SK-N-SH (cell line): ENCODE data around the gene FDPS.

Experiments used
- CTCF ChIP-seq: fragments of 200-600 bp; sonication (generic); IDR thresholded peaks from 2 replicates; pipeline ENCODE4 v1.6.1; 2017; ENCODE audit warnings: antibody characterized with exemption, mild to moderate bottlenecking, moderate library complexity
- EP300 ChIP-seq, 2 experiments: IDR thresholded peaks; 2 replicates each; pipeline versions ENCODE4 v1.4.0 to v1.6.1; 2012; ENCODE audit warnings: borderline replicate concordance in 1 of 2, low read depth in 1 of 2, low read length in 1 of 2
- FOSL2 ChIP-seq: IDR thresholded peaks from 2 replicates; pipeline ENCODE4 v1.4.0; 2012; ENCODE audit warnings: low read depth, mild to moderate bottlenecking, moderate library complexity, borderline replicate concordance
- POLR2AphosphoS5 ChIP-seq: IDR thresholded peaks from 2 replicates; pipeline ENCODE4 v1.6.1; 2012; ENCODE audit warnings: low read depth, low read length
- REST ChIP-seq: IDR thresholded peaks from 2 replicates; pipeline ENCODE4 v1.6.1; 2012; ENCODE audit warnings: mild to moderate bottlenecking, low read depth, low read length, moderate library complexity
- RFX5 ChIP-seq: IDR thresholded peaks from 2 replicates; pipeline ENCODE4 v1.6.1; 2012; ENCODE audit warnings: mild to moderate bottlenecking, improper control_type of control experiment, low read length
- RXRA ChIP-seq: IDR thresholded peaks from 2 replicates; pipeline ENCODE4 v1.4.0; 2012; ENCODE audit warnings: low read depth, mild to moderate bottlenecking, borderline replicate concordance

GRCh38 chr1:155334962-155335361 is 26.3 kb downstream of the FDPS start:
- no peak for TF ChIP-seq FOSL2
- TF ChIP-seq CTCF = no peak
- TF ChIP-seq REST = no peak
- no peak for TF ChIP-seq POLR2AphosphoS5
- TF ChIP-seq EP300 (IDR thresholded peaks at IDR 0.05; ENCODE audit: borderline replicate concordance in 1 of 2, low read depth in 1 of 2, low read length in 1 of 2) = no peak
- TF ChIP-seq RXRA = no peak
- no peak for TF ChIP-seq RFX5
